Keratinocyte (primary cell): ENCODE results near the gene CD55. TPM values are rescaled to one million over a fixed set of nuclear protein-coding genes. Genes with fewer than 3 reads are reported as not detected.

Source experiments
- DNase-seq: peaks from one replicate; pipeline ENCODE4 v3.0.0-alpha.2; 2011; ENCODE audit warnings: low read depth, missing footprints, low spot score
- FAIRE-seq: peaks from 2 replicates; lab custom pipeline; 2011; peaks lifted over from hg19 to GRCh38; lab: Jason Lieb, UNC
- H2AFZ ChIP-seq: 2 replicates; pipeline ENCODE4 v1.6.0; 2012; ENCODE audit warnings: low read length, control low read depth, inconsistent platforms; ENCODE audit not compliant: control insufficient read depth
- H3K27ac ChIP-seq: 2 replicates; pipeline ENCODE4 v1.5.1; 2011; ENCODE audit warnings: low read length; ENCODE audit not compliant: control insufficient read depth, insufficient read depth
- H3K27me3 ChIP-seq: 3 replicates; pipeline ENCODE4 v1.6.0; 2011; ENCODE audit warnings: low read length; ENCODE audit not compliant: control insufficient read depth, insufficient read depth; ENCODE audit errors: extremely low read depth
- H3K36me3 ChIP-seq, 2 experiments: 2 replicates in 1 of 2; 3 replicates in 1 of 2; pipeline ENCODE4 v1.5.1; 2011; ENCODE audit warnings: low read length in 2 of 2, mild to moderate bottlenecking in 1 of 2; ENCODE audit not compliant: control insufficient read depth in 2 of 2, insufficient read depth in 2 of 2; ENCODE audit errors: extremely low read depth in 1 of 2
- H3K4me1 ChIP-seq: 3 replicates; pipeline ENCODE4 v1.5.1; 2011; ENCODE audit warnings: low read length; ENCODE audit not compliant: control insufficient read depth, insufficient read depth; ENCODE audit errors: extremely low read depth
- H3K4me2 ChIP-seq: 3 replicates; pipeline ENCODE4 v1.6.0; 2011; ENCODE audit warnings: low read depth, low read length; ENCODE audit not compliant: control insufficient read depth, insufficient read depth; ENCODE audit errors: extremely low read depth
- H3K4me3 ChIP-seq, 3 experiments: fragments of 200-600 bp in 1 of 3; sonication (generic) in 1 of 3; 2 replicates in 2 of 3; 3 replicates in 1 of 3; pipeline ENCODE4 v1.5.1; 2011 to 2016; ENCODE audit warnings: low read length in 3 of 3, mild to moderate bottlenecking in 3 of 3, control low read depth in 2 of 3, inconsistent platforms in 1 of 3, low read depth in 1 of 3, mixed read lengths in 1 of 3, mixed run types in 1 of 3, moderate library complexity in 1 of 3; ENCODE audit not compliant: control insufficient read depth in 2 of 3, insufficient read depth in 2 of 3; ENCODE audit errors: extremely low read depth in 1 of 3
- H3K79me2 ChIP-seq: 2 replicates; pipeline ENCODE4 v1.6.0; 2012; ENCODE audit warnings: low read length; ENCODE audit not compliant: control insufficient read depth, insufficient read depth
- H3K9ac ChIP-seq: 3 replicates; pipeline ENCODE4 v1.6.0; 2011; ENCODE audit warnings: low read length; ENCODE audit not compliant: control insufficient read depth, insufficient read depth; ENCODE audit errors: extremely low read depth
- H3K9me1 ChIP-seq: 3 replicates; pipeline ENCODE4 v1.6.0; 2011; ENCODE audit warnings: low read length; ENCODE audit not compliant: control insufficient read depth, insufficient read depth; ENCODE audit errors: extremely low read depth
- H3K9me3 ChIP-seq: 2 replicates; pipeline ENCODE4 v1.5.1; 2012; ENCODE audit warnings: low read depth, low read length; ENCODE audit not compliant: control insufficient read depth
- H4K20me1 ChIP-seq: 3 replicates; pipeline ENCODE4 v1.6.0; 2011; ENCODE audit warnings: low read length; ENCODE audit not compliant: control insufficient read depth, insufficient read depth; ENCODE audit errors: extremely low read depth
- EZH2 ChIP-seq: IDR thresholded peaks from one replicate; pipeline ENCODE4 v1.6.1; 2012; ENCODE audit warnings: inconsistent platforms, mild to moderate bottlenecking, low read length, moderate library complexity
- dilution Hi-C: fragments of 300-500 bp; cut with MboI; formaldehyde crosslinking; loops from one replicate; pipeline ENCODE4 v1.7.0; 2020; ENCODE audit warnings: low sequenced_read_pairs; ENCODE audit not compliant: extremely low pct_ligation_motif_present
- polyA plus RNA-seq, 5 experiments: library from polyadenylated mRNA; depleted of rRNA in 3 of 5; stranded (reverse) in 3 of 5; stranded (forward) in 1 of 5; unstranded in 1 of 5; fragments of >200 nt; gene quantifications; 1 replicate in 1 of 5; 2 replicates in 3 of 5; 3 replicates in 1 of 5; pipeline versions ENCODE4 v1.2.1 to v1.2.3, GENCODE V29; 2011 to 2012; ENCODE audit warnings: missing spikeins in 2 of 5, low read depth in 1 of 5, low replicate concordance in 1 of 5
- TF ChIP-seq, protein P1 (sequence below), 3 experiments: IDR thresholded peaks in 1 of 3; conservative IDR thresholded peaks in 1 of 3; optimal IDR thresholded peaks in 1 of 3; 2 replicates in 2 of 3; 3 replicates in 1 of 3; pipeline versions ENCODE3 to v1.5.1; 2011; ENCODE audit warnings: low read length in 3 of 3, mild to moderate bottlenecking in 3 of 3, moderate library complexity in 2 of 3, control low read depth in 1 of 3, inconsistent platforms in 1 of 3; ENCODE audit not compliant: insufficient read depth in 2 of 3; ENCODE audit errors: extremely low read depth in 1 of 3

The CD55 gene
- polyA plus RNA-seq, 1 donor (not counting 4 experiments of a cell fraction or from before 2014, with no cell fraction given): 37.3 TPM

DNA sequence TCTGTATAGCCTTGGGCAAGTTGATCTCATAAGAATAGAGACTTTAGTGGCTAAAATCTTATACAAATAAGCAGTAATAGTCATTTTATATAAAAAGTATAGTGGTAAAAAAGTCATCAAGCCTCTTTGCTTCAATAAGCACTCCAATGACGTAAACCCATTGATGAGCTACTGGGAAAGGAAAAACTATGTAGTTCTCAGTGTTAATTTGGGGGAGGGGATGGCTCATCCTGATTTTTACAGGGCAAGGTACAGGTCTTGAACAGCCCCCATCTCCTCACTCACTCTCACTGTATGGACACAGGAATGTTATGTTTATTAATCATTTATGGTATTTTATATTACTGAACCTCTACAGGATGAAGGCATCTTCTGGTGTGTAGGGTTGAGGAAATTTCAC is 38.1 kb upstream of the CD55 start:
- no peak overlapping the region for H3K27ac ChIP-seq

GRCh38 chr1:207284209-207284897 is 37.1 kb upstream of the CD55 start:
- H3K9ac ChIP-seq: no peak overlapping the region
- dilution Hi-C loops: no loop called here
- H3K4me1 ChIP-seq: peaks cover 13% of the 10 kb centered on the region
- peaks cover 6% of the 10 kb centered on the region for H3K27me3 ChIP-seq
- no peaks in the 10 kb centered on the region for H3K9me1 ChIP-seq
- H3K4me3 ChIP-seq: no peak overlapping the region
- H3K9me3 ChIP-seq: no peaks in the 10 kb centered on the region
- H3K4me2 ChIP-seq: no peak overlapping the region
- no peak overlapping the region for H3K27ac ChIP-seq
- no peaks in the 10 kb centered on the region for H3K36me3 ChIP-seq
- TF ChIP-seq, protein P1, sequence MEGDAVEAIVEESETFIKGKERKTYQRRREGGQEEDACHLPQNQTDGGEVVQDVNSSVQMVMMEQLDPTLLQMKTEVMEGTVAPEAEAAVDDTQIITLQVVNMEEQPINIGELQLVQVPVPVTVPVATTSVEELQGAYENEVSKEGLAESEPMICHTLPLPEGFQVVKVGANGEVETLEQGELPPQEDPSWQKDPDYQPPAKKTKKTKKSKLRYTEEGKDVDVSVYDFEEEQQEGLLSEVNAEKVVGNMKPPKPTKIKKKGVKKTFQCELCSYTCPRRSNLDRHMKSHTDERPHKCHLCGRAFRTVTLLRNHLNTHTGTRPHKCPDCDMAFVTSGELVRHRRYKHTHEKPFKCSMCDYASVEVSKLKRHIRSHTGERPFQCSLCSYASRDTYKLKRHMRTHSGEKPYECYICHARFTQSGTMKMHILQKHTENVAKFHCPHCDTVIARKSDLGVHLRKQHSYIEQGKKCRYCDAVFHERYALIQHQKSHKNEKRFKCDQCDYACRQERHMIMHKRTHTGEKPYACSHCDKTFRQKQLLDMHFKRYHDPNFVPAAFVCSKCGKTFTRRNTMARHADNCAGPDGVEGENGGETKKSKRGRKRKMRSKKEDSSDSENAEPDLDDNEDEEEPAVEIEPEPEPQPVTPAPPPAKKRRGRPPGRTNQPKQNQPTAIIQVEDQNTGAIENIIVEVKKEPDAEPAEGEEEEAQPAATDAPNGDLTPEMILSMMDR (optimal IDR thresholded peaks at IDR 0.05 in 1 of 3, IDR thresholded peaks at IDR 0.05 in 1 of 3, conservative IDR thresholded peaks at IDR 0.05 in 1 of 3; ENCODE audit: extremely low read depth in 1 of 3, insufficient read depth in 2 of 3, low read length in 3 of 3): no peak
- no peak for TF ChIP-seq EZH2
- H4K20me1 ChIP-seq: no peaks in the 10 kb centered on the region
- FAIRE-seq (no peak), DNase-seq (no peak)
- no peak overlapping the region for H2AFZ ChIP-seq
- no peaks in the 10 kb centered on the region for H3K79me2 ChIP-seq

More for the DNA sequence above, 38.1 kb upstream of the CD55 start:
- dilution Hi-C loops: no loop called here
- Histone ChIP-seq H3K4me3 (no peak overlapping the region), H3K4me2 (no peak overlapping the region), H3K9me3 (no peaks in the 10 kb centered on the region), H3K27me3 (peaks cover 6% of the 10 kb centered on the region), H3K36me3 (no peaks in the 10 kb centered on the region), H3K9ac (no peak overlapping the region), H3K79me2 (no peaks in the 10 kb centered on the region), H3K9me1 (no peaks in the 10 kb centered on the region), H2AFZ (no peak overlapping the region), H3K4me1 (peaks cover 13% of the 10 kb centered on the region), H4K20me1 (no peaks in the 10 kb centered on the region)
- no peak for DNase-seq
- no peak for FAIRE-seq
- TF ChIP-seq, protein P1 (optimal IDR thresholded peaks at IDR 0.05 in 1 of 3, IDR thresholded peaks at IDR 0.05 in 1 of 3, conservative IDR thresholded peaks at IDR 0.05 in 1 of 3; ENCODE audit: extremely low read depth in 1 of 3, insufficient read depth in 2 of 3, low read length in 3 of 3): no peak
- no peak for TF ChIP-seq EZH2
